ENCODE data around the gene LMO4. TPM values are rescaled to one million over a fixed set of nuclear protein-coding genes. Genes with fewer than 3 reads are reported as not detected.

Gene LMO4
- total RNA-seq, 1 donor from 2014 or later, result 42.9 TPM

GRCh38 chr1:87356591-87356990, 27.9 kb downstream of the LMO4 start:
- Histone ChIP-seq H3K9me3 (ENCODE audit: insufficient read depth, low read depth, low read length) (no peaks in the 10 kb centered on the region), H3K9ac (ENCODE audit: low read length) (no peak overlapping the region), H3K4me1 (ENCODE audit: insufficient read depth, low read length) (no peaks in the 10 kb centered on the region), H3K79me2 (ENCODE audit: insufficient read depth, low read length) (no peaks in the 10 kb centered on the region), H2AFZ (ENCODE audit: low read depth, low read length) (no peak overlapping the region), H3K4me3 (ENCODE audit: insufficient read depth, low read depth, low read length) (no peak overlapping the region), H3K27me3 (ENCODE audit: insufficient read depth, low read length) (no peaks in the 10 kb centered on the region), H4K20me1 (ENCODE audit: insufficient read depth, low read length) (no peaks in the 10 kb centered on the region), H3K27ac (ENCODE audit: low read depth, low read length) (no peak overlapping the region), H3K36me3 (ENCODE audit: insufficient read depth, low read length) (no peaks in the 10 kb centered on the region), H3K4me2 (ENCODE audit: low read length) (no peak overlapping the region)
- H3K27me3 Mint-ChIP-seq (ENCODE audit: low read depth, unreplicated experiment), result no peaks in the 10 kb centered on the region
- H3K4me1 Mint-ChIP-seq (ENCODE audit: low read depth, unreplicated experiment), result no peaks in the 10 kb centered on the region
- peaks cover 2% of the 10 kb centered on the region for H3K36me3 Mint-ChIP-seq (ENCODE audit: low read depth, unreplicated experiment)
- TF ChIP-seq EZH2 (IDR thresholded peaks at IDR 0.05; ENCODE audit: insufficient read depth, low read length), result no peak
- no peak for TF ChIP-seq CTCF (IDR thresholded peaks at IDR 0.05; ENCODE audit: insufficient read depth, low read depth, low read length)
- DNase-seq (ENCODE audit: low read depth) (no peak), FAIRE-seq (no peak)
- H3K9me3 Mint-ChIP-seq (ENCODE audit: unreplicated experiment), result no peaks in the 10 kb centered on the region
- no peak overlapping the region for H3K27ac Mint-ChIP-seq (ENCODE audit: unreplicated experiment)
- H3K4me3 Mint-ChIP-seq (ENCODE audit: unreplicated experiment), result no peak overlapping the region

DNA sequence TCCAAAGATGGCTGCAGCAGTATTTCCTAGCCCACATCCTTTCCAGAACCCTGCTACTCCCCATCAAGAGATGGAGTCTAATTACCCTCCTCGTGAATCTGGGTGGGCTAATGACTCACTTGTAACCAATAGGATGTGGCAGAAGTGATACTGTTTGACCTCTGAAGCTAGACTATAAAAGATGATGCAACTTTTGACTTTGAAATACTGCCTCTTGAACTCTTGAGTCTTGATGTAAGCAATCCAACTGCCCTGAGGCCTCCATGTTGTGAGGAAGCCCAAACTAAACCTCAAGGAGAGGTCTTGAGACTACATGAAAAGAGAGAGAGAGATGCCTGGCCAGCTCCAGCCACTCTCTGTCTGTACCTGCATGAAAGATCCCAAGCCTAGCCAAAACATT, 29.5 kb downstream of the LMO4 start:
- Histone ChIP-seq H3K4me1 (ENCODE audit: insufficient read depth, low read length) (no peaks in the 10 kb centered on the region), H3K27me3 (ENCODE audit: insufficient read depth, low read length) (no peaks in the 10 kb centered on the region), H3K79me2 (ENCODE audit: insufficient read depth, low read length) (no peaks in the 10 kb centered on the region), H3K9ac (ENCODE audit: low read length) (no peak overlapping the region), H3K4me3 (ENCODE audit: insufficient read depth, low read depth, low read length) (no peak overlapping the region), H3K4me2 (ENCODE audit: low read length) (no peak overlapping the region), H2AFZ (ENCODE audit: low read depth, low read length) (no peak overlapping the region), H3K9me3 (ENCODE audit: insufficient read depth, low read depth, low read length) (no peaks in the 10 kb centered on the region), H3K27ac (ENCODE audit: low read depth, low read length) (no peak overlapping the region), H4K20me1 (ENCODE audit: insufficient read depth, low read length) (no peaks in the 10 kb centered on the region), H3K36me3 (ENCODE audit: insufficient read depth, low read length) (no peaks in the 10 kb centered on the region)
- no peaks in the 10 kb centered on the region for H3K4me1 Mint-ChIP-seq (ENCODE audit: low read depth, unreplicated experiment)
- no peak for DNase-seq (ENCODE audit: low read depth)
- no peak for TF ChIP-seq CTCF (IDR thresholded peaks at IDR 0.05; ENCODE audit: insufficient read depth, low read depth, low read length)
- no peak for TF ChIP-seq EZH2 (IDR thresholded peaks at IDR 0.05; ENCODE audit: insufficient read depth, low read length)
- no peaks in the 10 kb centered on the region for H3K27me3 Mint-ChIP-seq (ENCODE audit: low read depth, unreplicated experiment)
- H3K9me3 Mint-ChIP-seq (ENCODE audit: unreplicated experiment), result no peaks in the 10 kb centered on the region
- no peak for FAIRE-seq
- no peak overlapping the region for H3K4me3 Mint-ChIP-seq (ENCODE audit: unreplicated experiment)
- H3K36me3 Mint-ChIP-seq (ENCODE audit: low read depth, unreplicated experiment), result peaks cover 2% of the 10 kb centered on the region
- no peak overlapping the region for H3K27ac Mint-ChIP-seq (ENCODE audit: unreplicated experiment)

DNA sequence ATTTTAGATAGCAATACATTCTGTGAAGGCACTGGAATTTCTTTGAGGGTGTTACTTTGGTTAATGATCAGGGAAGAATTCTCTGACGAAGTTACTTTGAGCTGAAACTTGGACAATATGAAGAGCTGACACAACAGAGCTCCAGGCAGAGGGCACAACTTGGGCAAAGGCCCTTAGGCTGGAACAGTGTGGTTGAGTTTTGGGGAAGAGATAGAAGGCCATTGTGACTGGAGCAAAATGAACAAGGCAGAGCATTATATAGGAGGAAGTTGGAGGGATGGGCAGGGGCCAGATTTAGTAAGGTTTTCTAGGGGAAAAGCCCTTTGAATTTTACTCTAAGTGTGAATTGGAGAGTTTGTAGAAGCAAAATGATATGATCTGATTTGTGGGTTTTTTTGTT, 30.9 kb downstream of the LMO4 start:
- Histone ChIP-seq H3K27ac (ENCODE audit: low read depth, low read length) (no peak overlapping the region), H4K20me1 (ENCODE audit: insufficient read depth, low read length) (no peaks in the 10 kb centered on the region), H3K4me2 (ENCODE audit: low read length) (no peak overlapping the region), H3K9ac (ENCODE audit: low read length) (no peak overlapping the region), H3K27me3 (ENCODE audit: insufficient read depth, low read length) (no peaks in the 10 kb centered on the region), H3K79me2 (ENCODE audit: insufficient read depth, low read length) (no peaks in the 10 kb centered on the region), H3K4me1 (ENCODE audit: insufficient read depth, low read length) (no peaks in the 10 kb centered on the region), H2AFZ (ENCODE audit: low read depth, low read length) (no peak overlapping the region), H3K4me3 (ENCODE audit: insufficient read depth, low read depth, low read length) (no peak overlapping the region), H3K36me3 (ENCODE audit: insufficient read depth, low read length) (no peaks in the 10 kb centered on the region), H3K9me3 (ENCODE audit: insufficient read depth, low read depth, low read length) (no peaks in the 10 kb centered on the region)
- H3K4me3 Mint-ChIP-seq (ENCODE audit: unreplicated experiment), result no peak overlapping the region
- peaks cover 2% of the 10 kb centered on the region for H3K36me3 Mint-ChIP-seq (ENCODE audit: low read depth, unreplicated experiment)
- H3K9me3 Mint-ChIP-seq (ENCODE audit: unreplicated experiment), result peaks cover under 1% of the 10 kb centered on the region
- DNase-seq (ENCODE audit: low read depth) (no peak), FAIRE-seq (no peak)
- no peak overlapping the region for H3K27ac Mint-ChIP-seq (ENCODE audit: unreplicated experiment)
- TF ChIP-seq EZH2 (IDR thresholded peaks at IDR 0.05; ENCODE audit: insufficient read depth, low read length) (no peak), CTCF (IDR thresholded peaks at IDR 0.05; ENCODE audit: insufficient read depth, low read depth, low read length) (no peak)
- H3K27me3 Mint-ChIP-seq (ENCODE audit: low read depth, unreplicated experiment), result no peaks in the 10 kb centered on the region
- H3K4me1 Mint-ChIP-seq (ENCODE audit: low read depth, unreplicated experiment), result no peaks in the 10 kb centered on the region
